Liver (tissue), 3 donors: Measurements from ENCODE around the gene UBE2D3.
A peak's percentile ranks its signal among the peaks of the same experiment; 100 is the strongest.

ENCODE experiments used
- EGR1 ChIP-seq, 2 donors: IDR thresholded peaks; 2 replicates each; pipeline ENCODE4 v1.6.1; 2016 to 2018; ENCODE audit warnings: antibody characterized with exemption in 2 of 2, low read depth in 2 of 2
- FOXA1 ChIP-seq: IDR thresholded peaks from 2 replicates; pipeline ENCODE4 v1.6.1; 2016; ENCODE audit warnings: antibody characterized with exemption
- GABPA ChIP-seq, 2 donors: IDR thresholded peaks in 1 of 2; conservative IDR thresholded peaks in 1 of 2; 2 replicates each; pipeline ENCODE4 v1.6.1; 2016; ENCODE audit warnings: antibody characterized with exemption in 2 of 2, mild to moderate bottlenecking in 1 of 2, moderate library complexity in 1 of 2
- MAX ChIP-seq: IDR thresholded peaks from 2 replicates; pipeline ENCODE4 v1.6.1; 2016; ENCODE audit warnings: antibody characterized with exemption
- RXRA ChIP-seq, 2 donors: IDR thresholded peaks; 2 replicates each; pipeline ENCODE4 v1.6.1; 2017 to 2018; ENCODE audit warnings: antibody characterized with exemption in 2 of 2, mild to moderate bottlenecking in 1 of 2
- YY1 ChIP-seq: IDR thresholded peaks from 2 replicates; pipeline ENCODE4 v1.6.1; 2016; ENCODE audit warnings: antibody characterized with exemption, mild to moderate bottlenecking
- TF ChIP-seq, protein P1 (sequence below): fragments of 150-350 bp; IDR thresholded peaks from 2 replicates; pipeline ENCODE4 v1.5.1; 2017; ENCODE audit warnings: improper control_type of control experiment, low read depth, low read length; ENCODE audit not compliant: missing input control
- TF ChIP-seq, protein P2 (sequence below): IDR thresholded peaks from 2 replicates; pipeline ENCODE4 v1.6.1; 2016; ENCODE audit warnings: antibody characterized with exemption
- donor health status: healthy.
- donor health status: healthy.

DNA sequence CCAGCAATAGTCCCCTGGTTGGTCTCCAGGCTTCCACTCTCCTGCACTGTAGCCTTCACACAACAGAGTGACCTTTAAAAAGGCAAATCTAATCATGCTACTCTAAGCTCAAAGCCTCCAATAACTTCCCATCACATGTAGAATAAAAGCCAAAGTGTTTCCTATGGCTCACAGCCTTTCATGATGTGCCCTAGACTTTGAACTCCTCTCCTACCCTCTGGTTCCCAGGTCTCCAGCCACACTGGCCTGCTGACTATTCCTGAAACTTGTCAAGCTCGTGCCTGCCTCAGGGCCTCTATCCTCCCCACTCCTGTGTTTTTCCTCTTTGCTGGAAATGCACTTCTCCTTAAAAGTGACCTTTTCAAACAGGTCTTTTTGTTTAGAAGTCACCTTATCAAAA lies 69.7 kb downstream of the UBE2D3 start:
- TF ChIP-seq, protein P1, sequence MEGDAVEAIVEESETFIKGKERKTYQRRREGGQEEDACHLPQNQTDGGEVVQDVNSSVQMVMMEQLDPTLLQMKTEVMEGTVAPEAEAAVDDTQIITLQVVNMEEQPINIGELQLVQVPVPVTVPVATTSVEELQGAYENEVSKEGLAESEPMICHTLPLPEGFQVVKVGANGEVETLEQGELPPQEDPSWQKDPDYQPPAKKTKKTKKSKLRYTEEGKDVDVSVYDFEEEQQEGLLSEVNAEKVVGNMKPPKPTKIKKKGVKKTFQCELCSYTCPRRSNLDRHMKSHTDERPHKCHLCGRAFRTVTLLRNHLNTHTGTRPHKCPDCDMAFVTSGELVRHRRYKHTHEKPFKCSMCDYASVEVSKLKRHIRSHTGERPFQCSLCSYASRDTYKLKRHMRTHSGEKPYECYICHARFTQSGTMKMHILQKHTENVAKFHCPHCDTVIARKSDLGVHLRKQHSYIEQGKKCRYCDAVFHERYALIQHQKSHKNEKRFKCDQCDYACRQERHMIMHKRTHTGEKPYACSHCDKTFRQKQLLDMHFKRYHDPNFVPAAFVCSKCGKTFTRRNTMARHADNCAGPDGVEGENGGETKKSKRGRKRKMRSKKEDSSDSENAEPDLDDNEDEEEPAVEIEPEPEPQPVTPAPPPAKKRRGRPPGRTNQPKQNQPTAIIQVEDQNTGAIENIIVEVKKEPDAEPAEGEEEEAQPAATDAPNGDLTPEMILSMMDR = no peak
- no peak for TF ChIP-seq GABPA (IDR thresholded peaks at IDR 0.05 in 1 of 2, conservative IDR thresholded peaks at IDR 0.05 in 1 of 2)
- TF ChIP-seq EGR1 (IDR thresholded peaks at IDR 0.05; ENCODE audit: low read depth in 2 of 2) = no peak
- TF ChIP-seq MAX = peak; percentile 43
- peak; percentile 19 for TF ChIP-seq FOXA1
- TF ChIP-seq, protein P2, sequence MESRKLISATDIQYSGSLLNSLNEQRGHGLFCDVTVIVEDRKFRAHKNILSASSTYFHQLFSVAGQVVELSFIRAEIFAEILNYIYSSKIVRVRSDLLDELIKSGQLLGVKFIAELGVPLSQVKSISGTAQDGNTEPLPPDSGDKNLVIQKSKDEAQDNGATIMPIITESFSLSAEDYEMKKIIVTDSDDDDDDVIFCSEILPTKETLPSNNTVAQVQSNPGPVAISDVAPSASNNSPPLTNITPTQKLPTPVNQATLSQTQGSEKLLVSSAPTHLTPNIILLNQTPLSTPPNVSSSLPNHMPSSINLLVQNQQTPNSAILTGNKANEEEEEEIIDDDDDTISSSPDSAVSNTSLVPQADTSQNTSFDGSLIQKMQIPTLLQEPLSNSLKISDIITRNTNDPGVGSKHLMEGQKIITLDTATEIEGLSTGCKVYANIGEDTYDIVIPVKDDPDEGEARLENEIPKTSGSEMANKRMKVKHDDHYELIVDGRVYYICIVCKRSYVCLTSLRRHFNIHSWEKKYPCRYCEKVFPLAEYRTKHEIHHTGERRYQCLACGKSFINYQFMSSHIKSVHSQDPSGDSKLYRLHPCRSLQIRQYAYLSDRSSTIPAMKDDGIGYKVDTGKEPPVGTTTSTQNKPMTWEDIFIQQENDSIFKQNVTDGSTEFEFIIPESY = no peak
- peak; percentile 32 for TF ChIP-seq YY1
- peak; percentile 27 to 48 for TF ChIP-seq RXRA (IDR thresholded peaks at IDR 0.05)
